A549 (cell line): ENCODE measurements around the gene DDX20. TPM values are rescaled to one million over a fixed set of nuclear protein-coding genes. Genes with fewer than 3 reads are reported as not detected.

ENCODE experiments used
- ATAC-seq, 2 experiments: fragments of 200-7000 bp in 1 of 2; fragments of >200 bp in 1 of 2; cut with Nextera tagmentation in 1 of 2; cut with Tn5 transposase in 1 of 2; 3 replicates each; pipeline versions ENCODE4 v1.8.0 to v1.9.1; 2018 to 2020; ENCODE audit warnings: mild to moderate bottlenecking in 1 of 2, moderate library complexity in 1 of 2
- CTCF ChIA-PET: fragments of 300-600 bp; sonication (Branson Sonifier 250); formaldehyde crosslinking; extraction: SDS; loops from one replicate; lab custom pipeline; 2021; ENCODE audit warnings: antibody characterized with exemption, inconsistent platforms; lab: Yijun Ruan, JAX
- POLR2A ChIA-PET: fragments of 350-600 bp; formaldehyde crosslinking; extraction: SDS; loops from one replicate; lab custom pipeline; 2021; ENCODE audit warnings: antibody characterized with exemption, inconsistent platforms; lab: Yijun Ruan, JAX
- DNase-seq, 2 experiments: peaks; one replicate each; pipeline versions ENCODE4 v3.0.0 to v3.0.0-alpha.2; 2011 to 2016; ENCODE audit warnings: low read depth in 1 of 2, low spot score in 1 of 2
- FAIRE-seq: peaks from 2 replicates; lab custom pipeline; 2011; peaks lifted over from hg19 to GRCh38; lab: Jason Lieb, UNC
- H3K27ac ChIP-seq, 2 experiments: fragments of >200 bp; sonication (Bioruptor Twin); formaldehyde crosslinking; 3 replicates each; pipeline ENCODE4 v1.5.1; 2016 to 2017
- H3K4me1 ChIP-seq: fragments of >200 bp; sonication (Bioruptor Twin); formaldehyde crosslinking; 3 replicates; pipeline ENCODE4 v1.6.1; 2016
- H3K4me2 ChIP-seq: fragments of >200 bp; sonication (Bioruptor Twin); formaldehyde crosslinking; 3 replicates; pipeline ENCODE4 v1.6.1; 2016
- H3K4me3 ChIP-seq: fragments of >200 bp; sonication (Bioruptor Twin); formaldehyde crosslinking; 3 replicates; pipeline ENCODE4 v1.5.1; 2016
- H3K9me3 ChIP-seq: fragments of >200 bp; sonication (Bioruptor Twin); formaldehyde crosslinking; 3 replicates; pipeline ENCODE4 v1.6.1; 2016
- BHLHE40 ChIP-seq: IDR thresholded peaks from 2 replicates; pipeline ENCODE4 v1.6.1; 2012; ENCODE audit warnings: low read depth, low read length, inconsistent platforms
- CBX8 ChIP-seq: fragments of 200-600 bp; sonication (generic); IDR thresholded peaks from 2 replicates; pipeline ENCODE4 v1.6.1; 2016
- CHD2 ChIP-seq: fragments of 150-350 bp; IDR thresholded peaks from 2 replicates; pipeline ENCODE4 v1.6.1; 2014; ENCODE audit warnings: low read length; ENCODE audit not compliant: partially characterized antibody
- EHF ChIP-seq: fragments of 250-450 bp; sonication (Bioruptor Pico); IDR thresholded peaks from 2 replicates; pipeline ENCODE4 v1.5.0; 2020; ENCODE audit warnings: mild to moderate bottlenecking
- EHMT2 ChIP-seq: fragments of 200-600 bp; sonication (generic); IDR thresholded peaks from 2 replicates; pipeline ENCODE4 v1.6.1; 2016; ENCODE audit warnings: antibody characterized with exemption, low read depth, mild to moderate bottlenecking, moderate library complexity
- ESRRA ChIP-seq: fragments of 150-350 bp; IDR thresholded peaks from 2 replicates; pipeline ENCODE4 v1.6.1; 2014; ENCODE audit warnings: mild to moderate bottlenecking, low read length, borderline replicate concordance
- FOSB ChIP-seq: fragments of 250-450 bp; sonication (Bioruptor Pico); IDR thresholded peaks from 2 replicates; pipeline ENCODE4 v1.5.0; 2020; ENCODE audit warnings: mild to moderate bottlenecking, moderate library complexity
- FOSL2 ChIP-seq, 2 experiments: fragments of 450-650 bp in 1 of 2; fragments of >200 bp in 1 of 2; sonication (Bioruptor Twin) in 1 of 2; formaldehyde crosslinking; IDR thresholded peaks; 2 replicates each; pipeline versions ENCODE4 v1.5.0 to v1.6.1; 2016 to 2020; ENCODE audit warnings: mild to moderate bottlenecking in 1 of 2, moderate library complexity in 1 of 2
- GATA3 ChIP-seq: IDR thresholded peaks from 2 replicates; pipeline ENCODE4 v1.6.1; 2012; ENCODE audit warnings: borderline replicate concordance
- JUN ChIP-seq, 2 experiments: fragments of >200 bp; sonication (Bioruptor Twin); formaldehyde crosslinking; IDR thresholded peaks; 2 replicates in 1 of 2; 3 replicates in 1 of 2; pipeline ENCODE4 v1.6.1; 2016 to 2017
- KDM5A ChIP-seq: fragments of 200-600 bp; sonication (generic); IDR thresholded peaks from 2 replicates; pipeline ENCODE4 v1.6.1; 2016; ENCODE audit warnings: antibody characterized with exemption, mild to moderate bottlenecking
- MAFK ChIP-seq: fragments of 450-650 bp; IDR thresholded peaks from 2 replicates; pipeline ENCODE4 v1.6.1; 2014; ENCODE audit not compliant: partially characterized antibody
- NPAS2 ChIP-seq: fragments of 250-450 bp; sonication (Bioruptor Pico); IDR thresholded peaks from 2 replicates; pipeline ENCODE4 v1.8.0; 2022; ENCODE audit warnings: mild to moderate bottlenecking, moderate library complexity, borderline replicate concordance
- NR3C1 ChIP-seq: fragments of >200 bp; sonication (Bioruptor Twin); formaldehyde crosslinking; IDR thresholded peaks from 3 replicates; pipeline ENCODE4 v1.6.1; 2017
- POLR2A ChIP-seq: IDR thresholded peaks from 2 replicates; pipeline ENCODE4 v1.6.1; 2012; ENCODE audit warnings: mild to moderate bottlenecking, low read length
- POLR2AphosphoS2 ChIP-seq: conservative IDR thresholded peaks from 2 replicates; pipeline ENCODE4 v1.6.1; 2012; ENCODE audit warnings: low read length, improper control_type of control experiment, inconsistent platforms
- RAD21 ChIP-seq, 2 experiments: fragments of >200 bp in 1 of 2; sonication (Bioruptor Twin) in 1 of 2; formaldehyde crosslinking in 1 of 2; IDR thresholded peaks in 1 of 2; conservative IDR thresholded peaks in 1 of 2; 2 replicates in 1 of 2; 3 replicates in 1 of 2; pipeline ENCODE4 v1.6.1; 2012 to 2018; ENCODE audit warnings: inconsistent platforms in 1 of 2
- RARB ChIP-seq: fragments of 250-450 bp; sonication (Bioruptor Pico); IDR thresholded peaks from 2 replicates; pipeline ENCODE4 v1.8.0; 2021; ENCODE audit warnings: mild to moderate bottlenecking, moderate library complexity
- RFX5 ChIP-seq: fragments of 450-650 bp; IDR thresholded peaks from 2 replicates; pipeline ENCODE4 v1.7.1; 2014; ENCODE audit warnings: antibody characterized with exemption, mild to moderate bottlenecking, moderate library complexity
- SREBF2 ChIP-seq: fragments of 450-650 bp; IDR thresholded peaks from 2 replicates; pipeline ENCODE4 v1.6.1; 2014; ENCODE audit warnings: mild to moderate bottlenecking, moderate library complexity
- TFCP2L1 ChIP-seq: fragments of 250-450 bp; sonication (Bioruptor Pico); IDR thresholded peaks from 2 replicates; pipeline ENCODE4 v1.5.0; 2021; ENCODE audit warnings: mild to moderate bottlenecking
- TP53 ChIP-seq: fragments of 250-450 bp; sonication (Bioruptor Pico); IDR thresholded peaks from 2 replicates; pipeline ENCODE4 v1.5.0; 2021; ENCODE audit warnings: mild to moderate bottlenecking, moderate library complexity
- ZFP36 ChIP-seq: fragments of 450-650 bp; IDR thresholded peaks from 2 replicates; pipeline ENCODE4 v1.6.1; 2014; ENCODE audit warnings: borderline replicate concordance; ENCODE audit not compliant: partially characterized antibody
- ZNF302 ChIP-seq: fragments of 250-450 bp; sonication (Bioruptor Pico); IDR thresholded peaks from 2 replicates; pipeline ENCODE4 v1.9.0; 2021; ENCODE audit warnings: inconsistent platforms, mild to moderate bottlenecking, moderate library complexity
- ZSCAN20 ChIP-seq: fragments of 250-450 bp; sonication (Bioruptor Pico); IDR thresholded peaks from 2 replicates; pipeline ENCODE4 v1.8.0; 2022; ENCODE audit warnings: mild to moderate bottlenecking, moderate library complexity
- WGBS: methylation state at CpG from one replicate; pipeline ENCODE4 v1.1.6; 2017; ENCODE audit errors: missing lambda C conversion rate; 5-methylcytosine and 5-hydroxymethylcytosine counted together
- polyA plus RNA-seq, 4 experiments: library from polyadenylated mRNA; depleted of rRNA in 3 of 4; stranded (reverse); fragments of >200 nt; fragmentation: RNase III in 1 of 4; extraction: RNeasy Plus Mini Kit Qiagen cat#74134 plus additional on column Dnase treatment in 1 of 4; gene quantifications; 2 replicates in 3 of 4; 3 replicates in 1 of 4; pipeline ENCODE4 v1.2.3, GENCODE V29; 2011 to 2017
- TF ChIP-seq, protein P1 (sequence below): IDR thresholded peaks from 2 replicates; pipeline ENCODE4 v1.6.1; 2012
- TF ChIP-seq, protein P2 (sequence below): IDR thresholded peaks from 2 replicates; pipeline ENCODE4 v1.6.1; 2012

Gene DDX20
- polyA plus RNA-seq, 2 of the 4 experiments (the other 2 are of a cell fraction) = 8.4 to 13.5 TPM

DNA sequence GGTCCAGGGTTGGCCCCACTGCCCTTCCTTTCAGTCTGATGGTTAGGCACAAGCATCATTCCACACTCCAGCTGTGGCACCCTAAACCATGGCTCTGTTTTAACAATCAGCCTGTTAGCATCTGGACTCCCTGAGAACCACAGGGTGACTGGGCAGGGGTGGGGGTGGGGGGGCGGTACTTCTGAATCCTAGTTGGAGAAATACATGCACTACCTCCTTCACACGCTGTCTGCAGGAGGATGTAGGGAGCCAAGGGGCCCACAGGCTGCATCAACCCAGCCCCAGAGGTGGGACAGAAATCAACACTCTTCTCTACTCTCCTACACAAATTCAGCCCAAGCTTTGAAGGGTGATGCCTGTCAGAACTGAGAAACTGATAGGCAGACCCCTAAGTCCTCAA, 23.8 kb downstream of the DDX20 start:
- Histone ChIP-seq H3K9me3 (no peaks in the 10 kb centered on the region), H3K4me1 (no peaks in the 10 kb centered on the region)
- no peak for ATAC-seq
- ChIA-PET CTCF (interaction anchor here (1.5 kb wide), 1 partner anchor 10 kb away, joined by 6 read pairs; no protein-coding TSS in a partner anchor), POLR2A (no interaction called here)
- no peak for FAIRE-seq
- TF ChIP-seq CHD2 = no peak
- TF ChIP-seq NPAS2 = no peak
- TF ChIP-seq BHLHE40 = no peak
- no peak for TF ChIP-seq KDM5A
- no peak for TF ChIP-seq EHF
- TF ChIP-seq, protein P1, sequence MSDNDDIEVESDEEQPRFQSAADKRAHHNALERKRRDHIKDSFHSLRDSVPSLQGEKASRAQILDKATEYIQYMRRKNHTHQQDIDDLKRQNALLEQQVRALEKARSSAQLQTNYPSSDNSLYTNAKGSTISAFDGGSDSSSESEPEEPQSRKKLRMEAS = no peak
- TF ChIP-seq ZSCAN20 (CRISPR knock-in tag) = no peak
- TF ChIP-seq SREBF2 = no peak
- no peak for TF ChIP-seq TP53 (CRISPR knock-in tag)
- TF ChIP-seq POLR2A = no peak
- TF ChIP-seq ESRRA = no peak
- TF ChIP-seq POLR2AphosphoS2 = no peak
- TF ChIP-seq EHMT2 = no peak
- no peak for TF ChIP-seq ZFP36
- TF ChIP-seq, all 56 proteins: peak for 0
- DNase-seq = no peak
- WGBS = 80% methylated on average over 1 of the region's 2 CpGs
- no peak overlapping the region for H3K4me3 ChIP-seq
- H3K4me2 ChIP-seq = no peak overlapping the region
- H3K27ac ChIP-seq = no peak overlapping the region

GRCh38 chr1:111784273-111784901, 28.7 kb downstream of the DDX20 start:
- H3K4me2 ChIP-seq = no peak overlapping the region
- ChIA-PET POLR2A (no interaction called here), CTCF (no interaction called here)
- FAIRE-seq = no peak
- ATAC-seq = no peak
- 37% methylated on average over 4 of the region's 4 CpGs for WGBS
- TF ChIP-seq CBX8 (no peak), TP53 (CRISPR knock-in tag) (no peak), EHF (no peak), EHMT2 (no peak), JUN (IDR thresholded peaks at IDR 0.05) (no peak), RAD21 (conservative IDR thresholded peaks at IDR 0.05 in 1 of 2, IDR thresholded peaks at IDR 0.05 in 1 of 2) (no peak), POLR2A (no peak), MAFK (no peak), GATA3 (no peak)
- no peak overlapping the region for H3K27ac ChIP-seq
- no peaks in the 10 kb centered on the region for H3K9me3 ChIP-seq
- H3K4me3 ChIP-seq = no peak overlapping the region
- DNase-seq = no peak
- no peaks in the 10 kb centered on the region for H3K4me1 ChIP-seq

- FAIRE-seq (no peak), DNase-seq (no peak), ATAC-seq (no peak)
- TF ChIP-seq, protein P2, sequence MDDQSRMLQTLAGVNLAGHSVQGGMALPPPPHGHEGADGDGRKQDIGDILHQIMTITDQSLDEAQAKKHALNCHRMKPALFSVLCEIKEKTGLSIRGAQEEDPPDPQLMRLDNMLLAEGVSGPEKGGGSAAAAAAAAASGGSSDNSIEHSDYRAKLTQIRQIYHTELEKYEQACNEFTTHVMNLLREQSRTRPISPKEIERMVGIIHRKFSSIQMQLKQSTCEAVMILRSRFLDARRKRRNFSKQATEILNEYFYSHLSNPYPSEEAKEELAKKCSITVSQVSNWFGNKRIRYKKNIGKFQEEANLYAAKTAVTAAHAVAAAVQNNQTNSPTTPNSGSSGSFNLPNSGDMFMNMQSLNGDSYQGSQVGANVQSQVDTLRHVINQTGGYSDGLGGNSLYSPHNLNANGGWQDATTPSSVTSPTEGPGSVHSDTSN = no peak
- no peak for TF ChIP-seq FOSL2 (IDR thresholded peaks at IDR 0.05)
- TF ChIP-seq FOSL2 (CRISPR knock-in tag; IDR thresholded peaks at IDR 0.05) = no peak
- TF ChIP-seq FOSB (CRISPR knock-in tag) = no peak
- no peak for TF ChIP-seq NR3C1
- no peak for TF ChIP-seq ZNF302 (CRISPR knock-in tag)
- no peak for TF ChIP-seq TFCP2L1 (CRISPR knock-in tag)
- TF ChIP-seq RFX5 = no peak
- TF ChIP-seq RARB (CRISPR knock-in tag) = no peak
- CTCF ChIA-PET = interaction anchor here (1.2 kb wide), 1 partner anchor 17 kb away, joined by 4 read pairs; no protein-coding TSS in a partner anchor
- POLR2A ChIA-PET = no interaction called here
- Histone ChIP-seq H3K9me3 (no peaks in the 10 kb centered on the region), H3K4me2 (no peak overlapping the region), H3K4me3 (no peak overlapping the region), H3K27ac (no peak overlapping the region), H3K4me1 (no peaks in the 10 kb centered on the region)
- 63% methylated on average over 8 of the region's 9 CpGs for WGBS
Observed at GRCh38 chr1:111786669-111787207, 31.0 kb downstream of the DDX20 start.
